Vagina (tissue), 2 donors: ENCODE measurements around the gene PRKAR2B.

Experiments
- CTCF ChIP-seq, 3 experiments: fragments of 450-650 bp in 2 of 3; fragments of 200-600 bp in 1 of 3; sonication (generic) in 1 of 3; IDR thresholded peaks; one replicate each; pipeline ENCODE4 v1.5.1; 2017 to 2019; ENCODE audit warnings: antibody characterized with exemption in 3 of 3, mild to moderate bottlenecking in 2 of 3, moderate library complexity in 2 of 3
- POLR2A ChIP-seq, 2 donors: fragments of 450-650 bp; IDR thresholded peaks; one replicate each; pipeline ENCODE4 v1.6.1; 2017; ENCODE audit warnings: antibody characterized with exemption in 2 of 2, mild to moderate bottlenecking in 2 of 2, moderate library complexity in 2 of 2
- POLR2AphosphoS5 ChIP-seq, 2 donors: sonication (generic); formaldehyde crosslinking; IDR thresholded peaks; one replicate each; pipeline ENCODE4 v1.9.0; 2017; ENCODE audit warnings: antibody characterized with exemption in 2 of 2, mild to moderate bottlenecking in 2 of 2, low read depth in 1 of 2; ENCODE audit not compliant: insufficient read depth in 1 of 2

- TF ChIP-seq CTCF (IDR thresholded peaks at IDR 0.05) (no peak), POLR2A (IDR thresholded peaks at IDR 0.05) (no peak), POLR2AphosphoS5 (IDR thresholded peaks at IDR 0.05; ENCODE audit: insufficient read depth in 1 of 2, low read depth in 1 of 2) (no peak)
Observed at GRCh38 chr7:107036535-107036934, 8.0 kb upstream of the PRKAR2B start.
